OCI-M2 (cell line): Measurements from ENCODE around the gene ZNF611.
A peak's percentile ranks its signal among the peaks of the same experiment; 100 is the strongest.
"Not testable (repeated sequence)": the region's sequence is repeated elsewhere in the genome, so short reads cannot be mapped to it uniquely, and the experiment has no call there.

ENCODE experiments used
- DNase-seq: peaks from one replicate; lab custom pipeline; 2025; ENCODE audit not compliant: unreplicated experiment; lab: John Stamatoyannopoulos, UW

ZNF611 gene

GRCh38 chr19:52734893-52735661 lies at the start of gene ZNF611:
ZNF611 (minus strand) TSS chr19:52735044; CDS start chr19:52715894, 19,150 bp downstream.
- DNase-seq = peak; percentile 81

- DNase-seq = not testable (repeated sequence)
Observed at GRCh38 chr19:52782864-52783263, 48.0 kb upstream of the ZNF611 start.

- DNase-seq = no peak
Observed at GRCh38 chr19:52778811-52779210, 44.0 kb upstream of the ZNF611 start.

- DNase-seq = not testable (repeated sequence)
Observed at GRCh38 chr19:52756447-52756846, 21.6 kb upstream of the ZNF611 start.

GRCh38 chr19:52749780-52750179 lies 14.9 kb upstream of the ZNF611 start:
- no peak for DNase-seq

GRCh38 chr19:52748336-52748950 lies 13.6 kb upstream of the ZNF611 start:
- DNase-seq = no peak

- not testable (repeated sequence) for DNase-seq
Observed at GRCh38 chr19:52745919-52746318, 11.1 kb upstream of the ZNF611 start.

- no peak for DNase-seq
Observed at GRCh38 chr19:52743091-52743490, 8.2 kb upstream of the ZNF611 start.

GRCh38 chr19:52742516-52742915 lies 7.7 kb upstream of the ZNF611 start:
- DNase-seq = no peak

GRCh38 chr19:52741951-52742485 lies 7.2 kb upstream of the ZNF611 start:
- DNase-seq = no peak

- not testable (repeated sequence) for DNase-seq
Observed at GRCh38 chr19:52741371-52741770, 6.5 kb upstream of the ZNF611 start.

- DNase-seq = no peak
Observed at GRCh38 chr19:52739576-52739975, 4.7 kb upstream of the ZNF611 start.

- no peak for DNase-seq
Observed at GRCh38 chr19:52735734-52736133, 890 bp upstream of the ZNF611 start.

GRCh38 chr19:52734331-52734892 lies 432 bp downstream of the ZNF611 start:
- DNase-seq = no peak

- DNase-seq = not testable (repeated sequence)
Observed at GRCh38 chr19:52726051-52726450, 8.8 kb downstream of the ZNF611 start.

GRCh38 chr19:52725528-52725961 lies 9.3 kb downstream of the ZNF611 start:
- DNase-seq = no peak

- no peak for DNase-seq
Observed at GRCh38 chr19:52724701-52725514, 9.9 kb downstream of the ZNF611 start.

- peak; percentile 49 for DNase-seq
Observed at GRCh38 chr19:52723907-52724598, 10.8 kb downstream of the ZNF611 start.

- DNase-seq = no peak
Observed at GRCh38 chr19:52722062-52723003, 12.5 kb downstream of the ZNF611 start.
